GM18502 (cell line): ENCODE results near the gene TGM3.

Experiments used
- ATAC-seq: cut with Tn5 transposase; IDR thresholded peaks from one replicate; pipeline ENCODE4 v1.9.1; 2021; ENCODE audit warnings: mild to moderate bottlenecking; ENCODE audit not compliant: unreplicated experiment, poor library complexity

TGM3 gene

GRCh38 chr20:2368621-2369020, 72.8 kb downstream of the TGM3 start:
- ATAC-seq = no peak

GRCh38 chr20:2373098-2373497, 77.3 kb downstream of the TGM3 start:
- no peak for ATAC-seq

DNA sequence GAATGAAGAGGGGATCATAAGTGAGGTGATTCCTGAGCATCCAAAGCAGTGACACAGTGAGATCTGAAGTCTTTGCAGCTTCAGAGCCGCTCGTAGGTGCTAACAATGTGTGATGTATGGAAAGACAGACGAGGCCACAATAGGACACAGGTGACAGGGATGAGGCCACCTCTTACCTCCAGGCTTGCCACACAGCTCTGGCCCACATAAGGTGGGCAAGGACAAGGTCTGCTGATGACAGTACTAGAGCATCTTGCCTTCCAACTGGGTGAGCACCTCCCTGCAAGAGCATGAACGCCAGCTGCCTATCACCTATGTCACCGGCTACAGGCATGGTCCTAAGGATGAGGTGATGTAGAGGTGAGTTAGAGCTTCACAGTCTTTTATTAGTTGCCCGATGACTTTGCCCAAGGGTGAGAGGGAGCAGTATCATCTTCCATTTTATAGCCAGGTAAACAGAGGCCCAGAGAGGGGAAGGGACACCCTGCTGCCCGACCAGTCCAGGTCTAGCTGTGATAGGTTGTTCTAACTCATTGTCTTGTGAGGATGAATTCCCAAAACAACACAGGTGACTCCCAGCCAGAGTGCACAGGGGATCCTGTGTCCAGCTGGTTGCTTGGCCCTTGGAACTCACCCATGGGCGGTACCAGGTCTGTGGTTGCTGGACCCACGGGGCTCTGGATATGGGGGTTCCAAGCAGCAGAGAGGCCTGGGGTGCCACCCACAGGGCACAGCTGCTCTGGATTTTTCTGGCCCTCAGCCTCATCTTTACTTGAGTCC, 78.7 kb downstream of the TGM3 start:
- ATAC-seq = no peak

DNA sequence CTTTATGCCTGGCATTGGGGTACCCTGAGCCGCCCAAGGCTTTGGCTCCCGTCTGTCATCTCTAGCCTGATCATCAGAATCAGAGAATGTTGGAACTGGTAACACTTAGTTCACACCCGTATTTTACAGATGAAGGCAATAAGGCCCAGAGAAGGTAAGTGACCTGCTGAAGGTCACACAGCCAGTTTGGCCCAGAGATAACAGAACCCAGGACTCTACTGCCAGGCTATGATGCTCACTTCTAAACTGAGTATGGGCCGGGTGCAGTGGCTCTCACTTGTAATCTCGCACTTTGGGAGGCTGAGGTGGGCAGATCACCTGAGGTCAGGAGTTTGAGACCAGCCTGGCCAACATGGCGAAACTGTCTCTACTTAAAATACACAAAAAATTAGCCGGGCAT, 83.1 kb downstream of the TGM3 start:
- ATAC-seq = no peak

GRCh38 chr20:2379511-2380229, 83.9 kb downstream of the TGM3 start:
- no peak for ATAC-seq

DNA sequence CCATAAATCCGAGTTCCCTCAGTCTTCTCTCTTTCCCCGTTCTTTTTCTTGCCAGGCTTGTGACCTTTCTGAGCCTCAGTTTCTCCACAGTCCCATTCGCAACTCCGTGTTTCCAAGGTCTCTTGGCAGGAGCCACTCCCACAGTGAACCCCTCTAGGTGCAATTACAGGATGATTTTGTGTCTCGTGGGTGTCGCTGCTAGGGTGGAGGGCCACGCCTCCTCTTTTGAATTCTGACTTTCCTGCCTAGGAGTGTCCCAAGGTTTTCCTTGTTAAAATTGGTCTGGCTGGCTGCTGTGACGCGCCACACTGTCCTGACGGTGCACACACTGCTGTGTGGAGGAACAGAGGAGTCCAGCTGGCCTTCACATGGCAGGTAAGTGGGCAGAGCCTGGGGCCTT, 84.8 kb downstream of the TGM3 start, which contains the start of gene TGM6:
Gene TGM6, plus strand, starts transcription at position 301 of the 400 bp plus-strand sequence. Its CDS starts 68 bp downstream, at position 369.
- ATAC-seq = no peak

DNA sequence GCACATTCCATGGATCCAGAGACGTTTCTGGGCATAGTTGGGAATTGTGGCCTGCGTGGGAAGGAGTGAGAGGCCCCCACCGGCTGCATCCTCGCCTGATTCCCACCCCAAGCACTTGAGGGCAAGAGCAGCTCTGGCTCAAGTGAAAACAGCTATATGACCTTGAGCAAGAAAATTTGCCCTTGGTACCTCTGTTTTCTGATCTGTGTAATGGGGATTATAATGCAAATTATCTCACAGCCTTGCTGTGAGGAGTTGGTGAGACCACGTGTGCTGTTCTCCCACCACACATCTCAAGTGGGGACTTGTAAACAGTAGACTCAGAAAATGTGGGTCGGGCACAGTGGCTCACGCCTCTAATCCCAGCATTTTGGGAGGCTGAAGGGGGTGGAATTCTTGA, 85.5 kb downstream of the TGM3 start:
- no peak for ATAC-seq

DNA sequence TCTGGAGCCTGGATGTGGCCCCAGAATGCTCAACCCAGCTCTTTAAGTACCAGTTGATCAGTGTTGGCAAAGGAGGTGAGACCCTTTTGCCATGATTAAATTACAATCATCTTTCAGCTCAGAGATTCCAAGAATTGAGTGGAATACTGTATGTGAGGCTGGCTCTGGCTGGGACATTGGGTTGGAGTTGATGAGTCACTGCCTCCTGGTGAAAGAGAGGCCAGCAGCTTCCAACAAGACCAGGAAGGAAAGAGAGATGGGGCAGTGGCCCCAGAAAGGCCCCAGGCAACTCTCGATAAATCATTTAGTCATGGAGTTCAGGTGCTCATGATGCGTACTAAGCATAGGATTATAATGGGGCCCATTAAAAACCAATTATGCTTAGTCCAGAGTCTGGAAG, 87.0 kb downstream of the TGM3 start:
- ATAC-seq = no peak

DNA sequence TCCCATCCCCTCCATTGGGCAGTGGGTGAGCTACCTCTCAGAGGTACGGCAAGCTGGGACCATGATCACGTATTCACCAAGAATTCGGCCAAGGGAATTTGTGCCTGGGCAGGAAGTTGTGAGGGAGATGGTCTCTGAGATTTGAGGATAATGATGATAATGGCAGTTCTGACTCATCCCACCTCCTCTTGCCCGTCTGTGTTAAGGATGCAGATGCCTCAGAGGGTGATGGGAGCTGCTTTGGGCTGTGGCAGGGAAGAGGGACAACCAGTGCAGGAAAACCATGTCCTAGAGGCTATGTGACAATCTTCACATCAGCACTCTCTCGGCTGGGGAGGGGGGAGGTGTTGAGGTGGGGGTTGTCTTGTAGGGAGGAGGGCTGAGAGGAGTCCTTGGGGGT, 89.2 kb downstream of the TGM3 start:
- no peak for ATAC-seq

- no peak for ATAC-seq
These were observed 89.7 kb downstream of the TGM3 start for GRCh38 chr20:2385496-2385895.

DNA sequence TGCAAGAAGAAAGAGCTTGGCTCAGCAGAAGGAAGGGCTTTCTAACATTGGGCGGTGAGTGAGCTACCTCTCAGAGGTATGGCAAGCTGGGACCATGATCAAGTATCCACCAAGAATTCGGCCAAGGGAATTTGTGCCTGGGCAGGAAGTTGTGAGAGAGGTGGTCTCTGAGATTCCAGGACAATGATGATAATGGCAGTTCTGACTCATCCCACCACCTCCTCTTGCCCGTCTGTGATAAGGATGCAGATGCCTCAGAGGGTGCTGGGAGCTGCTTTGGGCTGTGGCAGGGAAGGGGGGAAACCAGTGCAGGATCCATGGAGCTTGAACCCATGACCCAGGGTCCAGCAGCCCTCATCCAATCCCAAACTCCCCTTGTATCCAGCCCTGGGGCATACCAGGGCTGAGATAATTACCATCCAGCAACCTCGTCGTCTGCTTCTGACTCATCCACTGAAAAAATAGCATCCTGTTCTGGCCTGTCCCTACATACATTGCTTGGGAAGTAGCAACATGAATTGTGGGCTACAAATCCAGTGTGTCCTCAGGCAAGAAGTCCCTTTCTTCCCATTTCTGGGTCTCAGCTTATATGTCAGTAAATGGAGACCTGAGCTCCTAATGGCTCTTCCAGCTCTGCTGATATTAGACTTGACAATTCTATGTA, 90.8 kb downstream of the TGM3 start:
- no peak for ATAC-seq

DNA sequence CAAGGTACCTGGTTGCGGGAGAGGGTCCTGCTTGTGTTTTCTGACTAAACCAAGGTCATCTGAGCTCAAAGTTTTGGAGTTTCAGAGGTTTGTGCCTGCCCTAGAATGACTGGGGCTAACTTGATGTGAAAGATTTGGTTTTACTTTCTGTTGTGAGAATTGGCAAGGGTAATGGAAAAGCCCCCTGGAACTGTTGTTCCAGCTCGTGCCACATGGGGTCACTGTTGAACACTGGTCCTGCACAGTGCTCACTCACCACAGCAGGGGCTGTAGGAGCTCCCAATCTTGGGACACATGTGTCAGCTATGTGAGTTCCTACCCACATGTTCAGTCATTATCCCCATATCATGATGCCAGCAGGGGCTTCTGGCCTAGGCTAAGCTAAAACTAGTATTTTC, 91.4 kb downstream of the TGM3 start:
- peak; percentile 63 for ATAC-seq

DNA sequence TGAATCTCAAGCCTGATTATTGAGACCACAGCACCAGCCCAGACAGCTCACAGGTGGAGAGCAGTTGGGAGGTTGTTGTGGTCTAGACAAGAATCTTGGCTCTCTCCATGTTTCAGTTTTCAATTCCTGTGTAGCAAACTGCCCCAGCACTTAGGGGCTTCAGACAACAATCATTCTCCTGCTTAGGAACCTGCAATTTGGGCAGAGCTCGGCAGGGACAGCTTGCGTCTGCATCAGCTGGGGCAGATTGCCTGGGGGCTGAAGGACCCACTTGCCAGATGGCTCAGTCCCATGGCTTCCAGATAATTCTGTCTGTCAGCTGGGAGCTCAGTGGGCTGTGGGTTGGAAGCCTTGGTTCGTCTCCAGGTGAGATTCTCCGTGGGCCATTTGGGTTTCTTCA, 91.8 kb downstream of the TGM3 start:
- ATAC-seq = no peak
